GM12878 (cell line): ENCODE measurements around the gene CD300A. TPM values are rescaled to one million over a fixed set of nuclear protein-coding genes. Genes with fewer than 3 reads are reported as not detected.

ENCODE experiments used
- ATAC-seq: fragments of 200-7000 bp; cut with Tn5 transposase; 3 replicates; pipeline ENCODE4 v1.9.1; 2020; ENCODE audit warnings: mild to moderate bottlenecking, moderate library complexity
- BruUV-seq: library from RNA; stranded (reverse); fragments of 400-500 nt; replicated peaks from 2 replicates; lab custom pipeline; 2021; lab: Mats Ljungman, UMichigan
- CTCF ChIA-PET: fragments of 300-600 bp; sonication (Branson Sonifier 250); formaldehyde crosslinking; extraction: SDS; loops from one replicate; lab custom pipeline; 2021; ENCODE audit warnings: inconsistent platforms; lab: Yijun Ruan, JAX
- POLR2A ChIA-PET: fragments of 350-600 bp; formaldehyde crosslinking; extraction: SDS; loops from one replicate; lab custom pipeline; 2021; ENCODE audit warnings: inconsistent platforms; lab: Charles Lee
- RAD21 ChIA-PET: fragments of 300-600 bp; sonication (Branson Sonifier 250); formaldehyde crosslinking; loops from one replicate; lab custom pipeline; 2023; ENCODE audit warnings: antibody characterized with exemption; ENCODE audit not compliant: unreplicated experiment; lab: Charles Lee
- SMC1A ChIA-PET: fragments of 300-600 bp; sonication (Branson Sonifier 250); formaldehyde crosslinking; loops from one replicate; lab custom pipeline; 2023; ENCODE audit not compliant: unreplicated experiment, uncharacterized antibody; lab: Charles Lee
- DNase-seq: peaks from one replicate; pipeline ENCODE4 v3.0.0-alpha.2; 2011; ENCODE audit warnings: low read depth, low spot score
- FAIRE-seq: peaks from 3 replicates; lab custom pipeline; 2011; peaks lifted over from hg19 to GRCh38; lab: Jason Lieb, UNC
- H2AFZ ChIP-seq: 2 replicates; pipeline ENCODE4 v1.6.0; 2011; ENCODE audit warnings: low read depth, low read length, control low read depth; ENCODE audit not compliant: control insufficient read depth
- H3K27ac ChIP-seq: 2 replicates; pipeline ENCODE4 v1.5.1; 2011; ENCODE audit warnings: control low read depth; ENCODE audit not compliant: control insufficient read depth, insufficient read depth
- H3K27me3 ChIP-seq, 2 experiments: replicated peaks in 1 of 2; 2 replicates each; pipeline versions ENCODE4 v1.6.0 to v1.6.1; 2011; ENCODE audit warnings: low read length in 1 of 2; ENCODE audit not compliant: control insufficient read depth in 2 of 2, insufficient read depth in 2 of 2
- H3K36me3 ChIP-seq, 2 experiments: 2 replicates each; pipeline ENCODE4 v1.5.1; 2011; ENCODE audit warnings: low read length in 1 of 2; ENCODE audit not compliant: control insufficient read depth in 2 of 2, insufficient read depth in 2 of 2
- H3K4me1 ChIP-seq: 2 replicates; pipeline ENCODE4 v1.6.1; 2011; ENCODE audit warnings: mild to moderate bottlenecking, low read length, moderate library complexity, mixed read lengths; ENCODE audit not compliant: control insufficient read depth, insufficient read depth
- H3K4me2 ChIP-seq: 2 replicates; pipeline ENCODE4 v1.6.0; 2011; ENCODE audit warnings: control low read depth; ENCODE audit not compliant: control insufficient read depth, insufficient read depth
- H3K4me3 ChIP-seq: fragments of 200-600 bp; sonication (generic); 2 replicates; pipeline ENCODE4 v1.5.1; 2016
- H3K79me2 ChIP-seq: 2 replicates; pipeline ENCODE4 v1.6.0; 2011; ENCODE audit warnings: low read length; ENCODE audit not compliant: control insufficient read depth, insufficient read depth
- H3K9ac ChIP-seq: 2 replicates; pipeline ENCODE4 v1.8.0; 2011; ENCODE audit warnings: low read length, control low read depth, mixed read lengths; ENCODE audit not compliant: control insufficient read depth, insufficient read depth
- H3K9me3 ChIP-seq: replicated peaks from 3 replicates; pipeline ENCODE4 v1.5.1; 2011; ENCODE audit warnings: mild to moderate bottlenecking, low read length; ENCODE audit not compliant: control insufficient read depth, insufficient read depth
- H4K20me1 ChIP-seq: 2 replicates; pipeline ENCODE4 v1.6.0; 2011; ENCODE audit not compliant: control insufficient read depth, insufficient read depth
- ATF3 ChIP-seq: IDR thresholded peaks from 2 replicates; pipeline ENCODE4 v1.6.1; 2011; ENCODE audit warnings: low read depth, mild to moderate bottlenecking, low read length, moderate library complexity, borderline replicate concordance; ENCODE audit errors: extremely low read depth
- BCLAF1 ChIP-seq: fragments of 450-650 bp; IDR thresholded peaks from 2 replicates; pipeline ENCODE4 v1.6.1; 2017; ENCODE audit warnings: antibody characterized with exemption, mild to moderate bottlenecking, moderate library complexity
- E2F4 ChIP-seq: IDR thresholded peaks from 2 replicates; pipeline ENCODE4 v1.6.1; 2012; ENCODE audit warnings: low read depth, low read length, improper control_type of control experiment
- FOXK2 ChIP-seq: fragments of 450-650 bp; IDR thresholded peaks from 2 replicates; pipeline ENCODE4 v1.6.1; 2017; ENCODE audit warnings: mild to moderate bottlenecking, moderate library complexity
- HDAC2 ChIP-seq: fragments of 200-600 bp; sonication (generic); IDR thresholded peaks from 2 replicates; pipeline ENCODE4 v1.6.1; 2017
- NKRF ChIP-seq: fragments of 450-650 bp; conservative IDR thresholded peaks from 2 replicates; pipeline ENCODE4 v1.6.1; 2017; ENCODE audit warnings: mild to moderate bottlenecking, moderate library complexity
- NR2F1 ChIP-seq: fragments of 450-650 bp; conservative IDR thresholded peaks from 2 replicates; pipeline ENCODE4 v1.6.1; 2017; ENCODE audit warnings: mild to moderate bottlenecking
- SIX5 ChIP-seq: IDR thresholded peaks from 2 replicates; pipeline ENCODE4 v1.6.1; 2011; ENCODE audit warnings: mild to moderate bottlenecking, low read depth, low read length, moderate library complexity; ENCODE audit not compliant: severe bottlenecking
- SPI1 ChIP-seq: IDR thresholded peaks from 2 replicates; pipeline ENCODE4 v1.6.1; 2011; ENCODE audit warnings: low read depth, mild to moderate bottlenecking, low read length, moderate library complexity, borderline replicate concordance; ENCODE audit not compliant: insufficient read depth
- STAT1 ChIP-seq: fragments of 450-650 bp; conservative IDR thresholded peaks from 2 replicates; pipeline ENCODE4 v1.6.1; 2014; ENCODE audit warnings: antibody characterized with exemption, mild to moderate bottlenecking
- TCF7 ChIP-seq: IDR thresholded peaks from 2 replicates; pipeline ENCODE4 v1.6.1; 2014; ENCODE audit warnings: antibody characterized with exemption, borderline replicate concordance
- ZNF592 ChIP-seq: fragments of 450-650 bp; IDR thresholded peaks from 2 replicates; pipeline ENCODE4 v1.6.1; 2017; ENCODE audit warnings: mild to moderate bottlenecking, moderate library complexity
- WGBS: methylation state at CpG from one replicate; pipeline ENCODE4 v1.1.6; 2016; ENCODE audit warnings: low lambda C conversion rate; ENCODE audit not compliant: insufficient replicate concordance, insufficient coverage; ENCODE audit errors: missing lambda C conversion rate; 5-methylcytosine and 5-hydroxymethylcytosine counted together
- in situ Hi-C: fragments of 300-500 bp; cut with MboI; formaldehyde crosslinking; loops from 9 replicates; pipeline ENCODE4 v1.14.3; 2018; ENCODE audit warnings: mixed read lengths
- intact Hi-C: fragments of 100-400 bp; cut with micrococcal nuclease; formaldehyde crosslinking; loops from one replicate; pipeline ENCODE4 v1.14.2; 2022; ENCODE audit not compliant: unreplicated experiment
- polyA plus RNA-seq, 11 experiments: library from polyadenylated mRNA; depleted of rRNA in 4 of 11; unstranded in 6 of 11; stranded (reverse) in 5 of 11; fragments of >200 nt; fragmentation: Nextera tagmentation in 4 of 11; fragmentation: Illumina TruSeq in 1 of 11; extraction: Ambion mirVana in 4 of 11; extraction: Trizol in 1 of 11; gene quantifications; 1 replicate in 1 of 11; 2 replicates in 10 of 11; pipeline versions ENCODE4 v1.2.1 to v1.2.3, GENCODE V29; 2011 to 2016; ENCODE audit warnings: inconsistent platforms in 2 of 11, missing spikeins in 2 of 11, low read depth in 1 of 11
- total RNA-seq, 4 experiments: library from RNA; depleted of rRNA in 3 of 4; stranded (reverse); fragments of >200 nt in 3 of 4; fragmentation: Illumina TruSeq in 1 of 4; extraction: Trizol in 1 of 4; gene quantifications; 2 replicates each; pipeline versions ENCODE4 v1.2.1 to v1.2.3, GENCODE V29; 2013 to 2021

CD300A gene
- total and polyA plus RNA-seq, 10 of the 15 experiments (the other 5 are each of a cell fraction or from before 2014, with no cell fraction given): 10.6 to 128 (median 36.1) TPM

- H3K9ac ChIP-seq: no peak overlapping the region
- H4K20me1 ChIP-seq: no peaks in the 10 kb centered on the region
- no peak for ATAC-seq
- WGBS: 82% methylated on average over 11 of the region's 11 CpGs
- no peaks in the 10 kb centered on the region for H3K27me3 ChIP-seq
- H3K27ac ChIP-seq: no peak overlapping the region
- ChIA-PET POLR2A (interaction anchor here (0.6 kb wide), 1 partner anchor 68 kb away, joined by 4 read pairs; no protein-coding TSS in a partner anchor), RAD21 (interaction anchor here (1.8 kb wide), 1 partner anchor 9 kb away, joined by 6 read pairs; no protein-coding TSS in a partner anchor), SMC1A (interaction anchor here (0.7 to 1.1 kb wide), 3 partner anchors 10 to 39 kb away, joined by 3 to 5 read pairs (median 3); no protein-coding TSS in a partner anchor), CTCF (interaction anchor here (1.3 to 2.2 kb wide), 3 partner anchors 10 to 68 kb away, joined by 4 to 8 read pairs (median 6); no protein-coding TSS in a partner anchor)
- H2AFZ ChIP-seq: no peak overlapping the region
- in situ Hi-C loops: no loop called here
- H3K9me3 ChIP-seq: no peaks in the 10 kb centered on the region
- H3K4me3 ChIP-seq: no peak overlapping the region
- FAIRE-seq: no peak
- no peak for TF ChIP-seq ATF3
- no peak for TF ChIP-seq TCF7
- no peak for TF ChIP-seq NKRF
- TF ChIP-seq HDAC2: no peak
- TF ChIP-seq ZNF592: no peak
- no peak for TF ChIP-seq STAT1
- no peak for TF ChIP-seq BCLAF1
- no peak for TF ChIP-seq SIX5
- no peak for TF ChIP-seq E2F4
- TF ChIP-seq NR2F1: no peak
- no peak for TF ChIP-seq SPI1
- no peak for TF ChIP-seq FOXK2
- H3K36me3 ChIP-seq: no peaks in the 10 kb centered on the region
- H3K79me2 ChIP-seq: no peaks in the 10 kb centered on the region
- no peak for DNase-seq
- no TSS peak for BruUV-seq
- H3K4me2 ChIP-seq: no peak overlapping the region
- H3K4me1 ChIP-seq: peaks cover 5% of the 10 kb centered on the region; the same call in 1 of the 2 replicates
- intact Hi-C loops: no loop called here
Measured at GRCh38 chr17:74447628-74448159, 18.7 kb upstream of the CD300A start.
